Fibroblast of lung (primary cell): Measurements from ENCODE around the gene THBS1. TPM values are rescaled to one million over a fixed set of nuclear protein-coding genes. Genes with fewer than 3 reads are reported as not detected.

Experiments used
- DNase-seq, 2 donors: peaks; one replicate each; pipeline versions ENCODE4 v3.0.0 to v3.0.0-alpha.2; 2010; ENCODE audit warnings: low read depth in 2 of 2
- H2AFZ ChIP-seq: 2 replicates; pipeline ENCODE4 v1.5.1; 2012; ENCODE audit warnings: low read length, control low read depth, inconsistent platforms
- H3K27ac ChIP-seq: 2 replicates; pipeline ENCODE4 v1.5.1; 2011; ENCODE audit warnings: low read length, control low read depth; ENCODE audit not compliant: insufficient read depth
- H3K27me3 ChIP-seq: 2 replicates; pipeline ENCODE4 v1.5.1; 2011; ENCODE audit warnings: mild to moderate bottlenecking, low read length; ENCODE audit not compliant: control insufficient read depth, insufficient read depth
- H3K36me3 ChIP-seq: 2 replicates; pipeline ENCODE4 v1.5.1; 2011; ENCODE audit warnings: low read length; ENCODE audit not compliant: control insufficient read depth, insufficient read depth
- H3K4me1 ChIP-seq: 2 replicates; pipeline ENCODE4 v1.5.1; 2011; ENCODE audit warnings: low read length; ENCODE audit not compliant: control insufficient read depth, insufficient read depth; ENCODE audit errors: extremely low read depth
- H3K4me2 ChIP-seq: 2 replicates; pipeline ENCODE4 v1.5.1; 2011; ENCODE audit warnings: low read length, control low read depth; ENCODE audit not compliant: insufficient read depth; ENCODE audit errors: extremely low read depth
- H3K4me3 ChIP-seq, 4 experiments: fragments of 200-600 bp in 1 of 4; sonication (generic) in 1 of 4; replicated peaks in 1 of 4; 2 replicates each; pipeline ENCODE4 v1.5.1; 2011 to 2016; ENCODE audit warnings: low read length in 4 of 4, low read depth in 3 of 4, mild to moderate bottlenecking in 3 of 4, control low read depth in 2 of 4, inconsistent platforms in 1 of 4, mixed read lengths in 1 of 4; ENCODE audit not compliant: insufficient read depth in 1 of 4; ENCODE audit errors: control extremely low read depth in 1 of 4
- H3K79me2 ChIP-seq: 2 replicates; pipeline ENCODE4 v1.5.1; 2012; ENCODE audit warnings: mild to moderate bottlenecking, low read length, inconsistent platforms; ENCODE audit not compliant: control insufficient read depth, insufficient read depth
- H3K9ac ChIP-seq: 2 replicates; pipeline ENCODE4 v1.5.1; 2011; ENCODE audit warnings: mild to moderate bottlenecking, low read length, control low read depth; ENCODE audit not compliant: insufficient read depth
- H3K9me3 ChIP-seq: 2 replicates; pipeline ENCODE4 v1.5.1; 2012; ENCODE audit warnings: low read depth, low read length; ENCODE audit not compliant: control insufficient read depth, insufficient read depth
- H4K20me1 ChIP-seq: 2 replicates; pipeline ENCODE4 v1.5.1; 2011; ENCODE audit warnings: low read length; ENCODE audit not compliant: control insufficient read depth, insufficient read depth; ENCODE audit errors: extremely low read depth
- CTCF ChIP-seq, 2 donors: IDR thresholded peaks in 1 of 2; conservative IDR thresholded peaks in 1 of 2; 1 replicate in 1 of 2; 2 replicates in 1 of 2; pipeline ENCODE4 v1.5.1; 2011 to 2012; ENCODE audit warnings: low read length in 2 of 2, control low read depth in 1 of 2, inconsistent platforms in 1 of 2, low read depth in 1 of 2, mild to moderate bottlenecking in 1 of 2
- EZH2 ChIP-seq: IDR thresholded peaks from 2 replicates; pipeline ENCODE4 v1.5.1; 2012; ENCODE audit warnings: low read length, control low read depth, mild to moderate bottlenecking; ENCODE audit errors: missing control alignments
- polyA plus RNA-seq, 2 donors: library from polyadenylated mRNA; depleted of rRNA in 1 of 2; stranded (reverse) in 1 of 2; unstranded in 1 of 2; fragments of >200 nt; gene quantifications; 2 replicates each; pipeline ENCODE4 v1.2.1, GENCODE V29; 2011 to 2012; ENCODE audit warnings: missing spikeins in 1 of 2
- total RNA-seq: library from RNA; depleted of rRNA; stranded (reverse); fragments of >200 nt; gene quantifications from 2 replicates; pipeline ENCODE4 v1.2.1, GENCODE V29; 2014

Gene THBS1
- total and polyA plus RNA-seq, 2 donors (not counting 1 experiment from before 2014, with no cell fraction given), result 1,512 to 1,745 TPM

DNA sequence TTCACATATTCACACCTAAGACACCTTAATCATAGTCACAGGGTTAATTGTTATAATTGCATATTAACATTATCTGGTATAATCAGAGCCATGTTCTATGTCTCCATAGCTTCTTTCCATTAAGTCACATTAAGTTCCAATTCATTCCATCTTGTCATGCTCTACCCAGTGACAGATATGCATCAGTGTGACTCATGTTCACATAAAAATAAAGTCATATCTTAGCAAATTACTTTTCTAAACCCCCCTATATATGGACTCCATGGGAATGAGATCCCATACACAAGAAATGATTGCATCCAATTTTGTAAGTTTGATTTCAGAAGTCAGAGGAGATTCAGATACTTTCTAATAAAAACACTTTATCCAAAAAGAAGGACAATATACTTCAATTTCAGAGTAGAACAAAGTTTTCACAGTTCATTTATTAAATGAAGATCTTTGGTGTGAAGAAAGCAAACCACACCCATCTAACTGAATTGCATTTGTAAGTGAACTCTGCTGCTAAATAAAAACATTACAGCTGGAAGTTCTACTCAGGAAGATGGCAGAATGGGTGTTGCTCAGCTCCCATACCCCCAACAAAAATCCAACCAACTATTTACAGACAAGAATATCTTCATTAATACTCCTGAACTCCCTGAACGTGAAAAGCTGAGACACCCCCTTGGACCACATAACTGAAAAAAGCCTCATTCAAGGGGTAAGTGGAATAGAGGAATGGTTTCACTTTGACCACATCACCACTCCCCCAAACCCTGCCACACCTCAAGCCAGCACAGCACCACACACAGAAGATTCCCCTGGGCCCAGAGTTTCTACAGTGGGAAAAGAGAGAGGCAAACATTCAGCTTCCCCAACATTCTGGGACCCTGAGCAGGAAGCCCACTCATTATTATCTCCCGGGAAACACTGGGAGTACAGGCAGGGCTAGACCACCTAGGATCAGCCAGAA, 27.6 kb downstream of the THBS1 start:
- no peak overlapping the region for H3K4me2 ChIP-seq
- DNase-seq, result no peak
- no peaks in the 10 kb centered on the region for H3K9me3 ChIP-seq
- no peak overlapping the region for H3K9ac ChIP-seq
- no peaks in the 10 kb centered on the region for H3K4me1 ChIP-seq
- TF ChIP-seq EZH2, result no peak
- no peak overlapping the region for H2AFZ ChIP-seq
- no peaks in the 10 kb centered on the region for H4K20me1 ChIP-seq
- H3K27me3 ChIP-seq, result no peaks in the 10 kb centered on the region
- no peak overlapping the region for H3K4me3 ChIP-seq
- no peaks in the 10 kb centered on the region for H3K36me3 ChIP-seq
- H3K27ac ChIP-seq, result no peak overlapping the region
- no peaks in the 10 kb centered on the region for H3K79me2 ChIP-seq

GRCh38 chr15:39609166-39609916, 28.5 kb downstream of the THBS1 start:
- no peaks in the 10 kb centered on the region for H4K20me1 ChIP-seq
- H3K27ac ChIP-seq, result no peak overlapping the region
- TF ChIP-seq CTCF (conservative IDR thresholded peaks at IDR 0.05 in 1 of 2, IDR thresholded peaks at IDR 0.05 in 1 of 2; ENCODE audit: low read depth in 1 of 2, low read length in 2 of 2) (no peak), EZH2 (no peak)
- H3K4me1 ChIP-seq, result no peaks in the 10 kb centered on the region
- H3K9ac ChIP-seq, result no peak overlapping the region
- DNase-seq, result no peak
- H3K4me3 ChIP-seq, result no peak overlapping the region
- H2AFZ ChIP-seq, result no peak overlapping the region
- no peaks in the 10 kb centered on the region for H3K79me2 ChIP-seq
- H3K36me3 ChIP-seq, result no peaks in the 10 kb centered on the region
- no peak overlapping the region for H3K4me2 ChIP-seq
- H3K27me3 ChIP-seq, result no peaks in the 10 kb centered on the region
- no peaks in the 10 kb centered on the region for H3K9me3 ChIP-seq

DNA sequence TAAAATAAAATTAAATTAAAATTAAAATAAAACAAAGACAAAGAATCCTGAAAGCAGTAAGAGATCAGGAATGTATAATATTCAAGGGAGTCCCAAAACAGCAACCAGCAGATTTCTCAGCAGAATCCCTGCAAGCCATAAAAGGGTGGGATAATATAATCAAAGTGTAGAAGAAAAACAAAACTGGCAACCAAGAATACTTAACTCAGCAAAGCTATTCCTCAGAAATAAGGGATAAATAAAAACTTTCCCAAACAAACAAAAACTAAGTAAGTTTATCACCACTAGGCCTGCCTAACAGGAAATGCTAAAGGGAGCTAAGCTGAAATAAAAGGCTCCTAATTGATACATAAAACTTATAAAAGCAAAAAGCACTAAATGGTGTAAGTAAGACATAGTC, 29.8 kb downstream of the THBS1 start:
- Histone ChIP-seq H3K4me3 (no peak overlapping the region), H3K27ac (no peak overlapping the region), H3K9me3 (no peaks in the 10 kb centered on the region), H4K20me1 (no peaks in the 10 kb centered on the region), H2AFZ (no peak overlapping the region), H3K36me3 (no peaks in the 10 kb centered on the region), H3K9ac (no peak overlapping the region), H3K4me2 (no peak overlapping the region), H3K27me3 (no peaks in the 10 kb centered on the region), H3K4me1 (no peaks in the 10 kb centered on the region), H3K79me2 (no peaks in the 10 kb centered on the region)
- no peak for DNase-seq
- no peak for TF ChIP-seq EZH2
- no peak for TF ChIP-seq CTCF (conservative IDR thresholded peaks at IDR 0.05 in 1 of 2, IDR thresholded peaks at IDR 0.05 in 1 of 2; ENCODE audit: low read depth in 1 of 2, low read length in 2 of 2)
